ENCODE measurements around the gene ADRB2.

- TF ChIP-seq CTCF (IDR thresholded peaks at IDR 0.05): no peak
- TF ChIP-seq EP300 (IDR thresholded peaks at IDR 0.05): no peak
- TF ChIP-seq POLR2A (IDR thresholded peaks at IDR 0.05): no peak
Observed at GRCh38 chr5:148801682-148802276, 24.6 kb upstream of the ADRB2 start.

All from gastroesophageal sphincter (tissue), 3 donors.